ENCODE results near the gene ARID5B. TPM values are rescaled to one million over a fixed set of nuclear protein-coding genes. Genes with fewer than 3 reads are reported as not detected.
A peak's percentile ranks its signal among the peaks of the same experiment; 100 is the strongest.

ARID5B gene
- total RNA-seq, 4 donors from 2014 or later: 10.5 to 167 (median 29.4) TPM

- no peaks in the 10 kb centered on the region for H3K4me1 ChIP-seq
- no peak for TF ChIP-seq CTCF (IDR thresholded peaks at IDR 0.05)
- TF ChIP-seq POLR2A (IDR thresholded peaks at IDR 0.05): no peak
Measured at GRCh38 chr10:61918989-61919388, 17.5 kb downstream of the ARID5B start.

GRCh38 chr10:61919646-61920215 lies 18.2 kb downstream of the ARID5B start:
- TF ChIP-seq POLR2A (IDR thresholded peaks at IDR 0.05) (no peak), CTCF (IDR thresholded peaks at IDR 0.05) (no peak)
- Histone ChIP-seq H3K36me3 (no peaks in the 10 kb centered on the region), H3K9me3 (no peaks in the 10 kb centered on the region), H3K27me3 (no peaks in the 10 kb centered on the region), H3K27ac (no peak overlapping the region), H3K4me1 (peaks cover 0 to 2% (median 0%) of the 10 kb centered on the region in 4 donors), H3K4me3 (no peak overlapping the region)
- no peak for DNase-seq

More at GRCh38 chr10:61918989-61919388, 17.5 kb downstream of the ARID5B start:
- Histone ChIP-seq H3K27me3 (no peaks in the 10 kb centered on the region), H3K4me3 (no peak overlapping the region), H3K36me3 (no peaks in the 10 kb centered on the region), H3K27ac (no peak overlapping the region), H3K9me3 (no peaks in the 10 kb centered on the region)
- no peak for DNase-seq

- no peak for TF ChIP-seq CTCF (IDR thresholded peaks at IDR 0.05)
- Histone ChIP-seq H3K9me3 (no peaks in the 10 kb centered on the region), H3K27me3 (no peaks in the 10 kb centered on the region), H3K36me3 (no peaks in the 10 kb centered on the region), H3K4me3 (no peak overlapping the region), H3K4me1 (peaks cover 0 to 3% (median 0%) of the 10 kb centered on the region in 4 donors), H3K27ac (no peak overlapping the region)
- no peak for DNase-seq
Measured at GRCh38 chr10:61921143-61921542, 19.6 kb downstream of the ARID5B start.

GRCh38 chr10:61923210-61923949 lies 21.9 kb downstream of the ARID5B start:
- Histone ChIP-seq H3K4me3 (no peak overlapping the region), H3K9me3 (no peaks in the 10 kb centered on the region), H3K27me3 (no peaks in the 10 kb centered on the region), H3K36me3 (no peaks in the 10 kb centered on the region), H3K4me1 (peaks cover 0 to 3% (median 0%) of the 10 kb centered on the region in 4 donors), H3K27ac (peak overlapping the region in 1 of 4 donors; percentile 2)
- TF ChIP-seq POLR2A (IDR thresholded peaks at IDR 0.05) (no peak), CTCF (IDR thresholded peaks at IDR 0.05) (no peak)
- no peak for DNase-seq

GRCh38 chr10:61923950-61924274 lies 22.4 kb downstream of the ARID5B start:
- no peak for TF ChIP-seq CTCF (IDR thresholded peaks at IDR 0.05)
- TF ChIP-seq POLR2A (IDR thresholded peaks at IDR 0.05): no peak
- Histone ChIP-seq H3K9me3 (no peaks in the 10 kb centered on the region), H3K36me3 (no peaks in the 10 kb centered on the region), H3K4me1 (peaks cover 0 to 3% (median 0%) of the 10 kb centered on the region in 4 donors), H3K4me3 (no peak overlapping the region), H3K27me3 (no peaks in the 10 kb centered on the region), H3K27ac (peak overlapping the region in 1 of 4 donors; percentile 2)
- no peak for DNase-seq

Measured in Peyer's patch (tissue), 4 donors.